Measurements from ENCODE around the gene NUDT12. TPM values are rescaled to one million over a fixed set of nuclear protein-coding genes. Genes with fewer than 3 reads are reported as not detected.

Gene NUDT12
- total RNA-seq (ENCODE audit: low replicate concordance), result 13.4 and 15.1 TPM in 2 replicates
- long read RNA-seq, transcript NUDT12-201 (7 exons, 3,492 nt), result major isoform, 28 of 42 reads
- long read RNA-seq, partial matches to known transcripts, result 3 of 42 reads
- long read RNA-seq, other reads (novel, unspliced or antisense), result 8 of 42 reads

- Mint-ChIP-seq H3K27me3 (no peaks in the 10 kb centered on the region), H3K36me3 (peaks cover 7% of the 10 kb centered on the region), H3K4me3 (peak within 1 kb of the TSS; percentile 94), H3K9me3 (no peaks in the 10 kb centered on the region), H3K27ac (peak within 1 kb of the TSS; percentile 91), H3K4me1 (ENCODE audit: unreplicated experiment) (peaks cover 15% of the 10 kb centered on the region)
- DNase-seq (ENCODE audit: extremely low spot score, unreplicated experiment), result peak; percentile 76
- TF ChIP-seq CTCF (conservative IDR thresholded peaks at IDR 0.05), result no peak
Measured at GRCh38 chr5:103562453-103563157, at the start of gene NUDT12. Gene NUDT12, minus strand, starts transcription at chr5:103562789. Its CDS starts 2,541 bp downstream, at chr5:103560248.

GRCh38 chr5:103607346-103607745, 44.8 kb upstream of the NUDT12 start:
- Mint-ChIP-seq H3K9me3 (peaks cover 5% of the 10 kb centered on the region), H3K27ac (no peak overlapping the region), H3K4me3 (no peak overlapping the region), H3K36me3 (no peaks in the 10 kb centered on the region), H3K27me3 (no peaks in the 10 kb centered on the region), H3K4me1 (ENCODE audit: unreplicated experiment) (no peaks in the 10 kb centered on the region)
- no peak for DNase-seq (ENCODE audit: extremely low spot score, unreplicated experiment)
- no peak for TF ChIP-seq CTCF (conservative IDR thresholded peaks at IDR 0.05)

- no peak for DNase-seq (ENCODE audit: extremely low spot score, unreplicated experiment)
- no peaks in the 10 kb centered on the region for H3K36me3 Mint-ChIP-seq
Measured at GRCh38 chr5:103605277-103605676, 42.7 kb upstream of the NUDT12 start.

GRCh38 chr5:103602438-103602837, 39.8 kb upstream of the NUDT12 start:
- Mint-ChIP-seq H3K36me3 (no peaks in the 10 kb centered on the region), H3K9me3 (no peaks in the 10 kb centered on the region), H3K27me3 (no peaks in the 10 kb centered on the region), H3K4me3 (no peak overlapping the region), H3K27ac (no peak overlapping the region), H3K4me1 (ENCODE audit: unreplicated experiment) (no peaks in the 10 kb centered on the region)
- DNase-seq (ENCODE audit: extremely low spot score, unreplicated experiment), result no peak
- TF ChIP-seq CTCF (conservative IDR thresholded peaks at IDR 0.05), result no peak

More at GRCh38 chr5:103605277-103605676, 42.7 kb upstream of the NUDT12 start:
- Mint-ChIP-seq H3K27me3 (no peaks in the 10 kb centered on the region), H3K4me3 (no peak overlapping the region), H3K4me1 (ENCODE audit: unreplicated experiment) (no peaks in the 10 kb centered on the region), H3K9me3 (no peaks in the 10 kb centered on the region), H3K27ac (no peak overlapping the region)
- no peak for TF ChIP-seq CTCF (conservative IDR thresholded peaks at IDR 0.05)

GRCh38 chr5:103601314-103601713, 38.7 kb upstream of the NUDT12 start:
- Mint-ChIP-seq H3K9me3 (peaks cover under 1% of the 10 kb centered on the region), H3K36me3 (no peaks in the 10 kb centered on the region)
- TF ChIP-seq CTCF (conservative IDR thresholded peaks at IDR 0.05), result no peak

More at GRCh38 chr5:103601314-103601713, 38.7 kb upstream of the NUDT12 start:
- DNase-seq (ENCODE audit: extremely low spot score, unreplicated experiment), result no peak
- Mint-ChIP-seq H3K27me3 (no peaks in the 10 kb centered on the region), H3K4me3 (no peak overlapping the region), H3K4me1 (ENCODE audit: unreplicated experiment) (no peaks in the 10 kb centered on the region), H3K27ac (no peak overlapping the region)
